NCI-H1694 (cell line): ENCODE results near the gene DPY19L2.
"Not testable (repeated sequence)": the region's sequence is repeated elsewhere in the genome, so short reads cannot be mapped to it uniquely, and the experiment has no call there.

Source experiments
- DNase-seq: peaks from one replicate; lab custom pipeline; 2025; lab: John Stamatoyannopoulos, UW

Gene DPY19L2

DNA sequence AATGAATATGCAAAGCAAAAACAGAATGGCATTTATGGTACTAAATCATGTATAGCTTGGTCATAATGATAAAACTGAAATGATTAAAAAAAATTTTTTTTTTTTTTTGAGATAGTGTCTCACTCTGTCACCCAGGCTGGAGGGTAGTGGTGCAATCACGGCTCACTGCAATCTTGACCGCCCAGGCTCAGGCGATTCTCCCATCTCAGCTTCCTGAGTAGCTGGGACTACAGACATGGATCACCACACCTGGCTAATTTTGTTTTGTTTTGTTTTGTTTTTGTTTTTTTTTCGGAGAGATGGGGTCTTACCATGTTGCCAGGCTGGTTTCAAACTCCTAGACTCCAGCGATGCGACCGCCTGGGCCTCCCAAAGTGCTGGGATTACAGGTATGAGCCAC is 138.7 kb downstream of the DPY19L2 start:
- not testable (repeated sequence) for DNase-seq

DNA sequence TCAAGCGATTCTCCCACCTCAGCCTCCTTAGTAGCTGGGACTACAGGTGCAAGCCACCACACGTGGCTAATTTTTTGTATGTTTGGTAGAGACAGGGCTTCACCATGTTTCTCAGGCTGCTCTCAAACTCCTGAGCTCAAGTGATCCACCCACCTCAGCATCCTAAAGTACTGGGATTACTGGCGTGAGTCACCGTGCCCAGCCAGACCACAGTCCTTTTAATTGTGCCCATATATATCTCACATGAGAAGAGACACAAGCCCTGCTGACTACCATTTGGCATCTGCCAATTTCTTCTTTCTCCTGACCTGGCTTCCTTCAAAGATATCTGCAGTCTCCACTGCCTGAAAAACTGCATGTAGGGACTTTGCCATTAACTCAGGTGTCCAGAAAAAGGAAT is 142.5 kb downstream of the DPY19L2 start:
- DNase-seq = no peak

DNA sequence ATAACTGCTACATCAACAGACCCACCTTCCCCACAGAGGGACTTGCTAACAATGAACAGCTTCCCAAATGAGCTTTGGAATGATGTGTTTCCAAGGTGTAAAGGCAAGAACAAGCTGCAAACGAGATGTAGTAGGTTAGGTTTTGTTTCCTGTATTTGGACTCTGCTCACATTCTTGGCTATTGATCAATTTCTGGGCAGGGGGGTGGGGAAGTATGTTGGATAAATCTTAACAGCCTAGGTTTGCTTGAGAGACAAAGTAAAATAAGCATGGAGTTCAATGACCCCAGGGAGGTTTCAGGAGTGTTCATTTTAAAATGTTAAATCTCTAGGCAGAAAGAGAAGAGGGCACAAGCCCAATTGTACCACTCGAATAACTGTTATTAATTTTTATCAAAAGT is 146.6 kb downstream of the DPY19L2 start:
- DNase-seq = no peak
